Fibroblast of skin of left biceps (primary cell): ENCODE measurements around the gene ZBTB1.
"Not testable (repeated sequence)": the region's sequence is repeated elsewhere in the genome, so short reads cannot be mapped to it uniquely, and the experiment has no call there.

Experiments used
- DNase-seq, 2 experiments: peaks; one replicate each; pipeline ENCODE4 v3.0.0-alpha.2; 2013; ENCODE audit warnings: low read depth in 2 of 2

The ZBTB1 gene

GRCh38 chr14:64525354-64525753 is 20.8 kb downstream of the ZBTB1 start:
- DNase-seq = no peak

- DNase-seq = no peak
These were observed 27.0 kb downstream of the ZBTB1 start for GRCh38 chr14:64531567-64531966.

DNA sequence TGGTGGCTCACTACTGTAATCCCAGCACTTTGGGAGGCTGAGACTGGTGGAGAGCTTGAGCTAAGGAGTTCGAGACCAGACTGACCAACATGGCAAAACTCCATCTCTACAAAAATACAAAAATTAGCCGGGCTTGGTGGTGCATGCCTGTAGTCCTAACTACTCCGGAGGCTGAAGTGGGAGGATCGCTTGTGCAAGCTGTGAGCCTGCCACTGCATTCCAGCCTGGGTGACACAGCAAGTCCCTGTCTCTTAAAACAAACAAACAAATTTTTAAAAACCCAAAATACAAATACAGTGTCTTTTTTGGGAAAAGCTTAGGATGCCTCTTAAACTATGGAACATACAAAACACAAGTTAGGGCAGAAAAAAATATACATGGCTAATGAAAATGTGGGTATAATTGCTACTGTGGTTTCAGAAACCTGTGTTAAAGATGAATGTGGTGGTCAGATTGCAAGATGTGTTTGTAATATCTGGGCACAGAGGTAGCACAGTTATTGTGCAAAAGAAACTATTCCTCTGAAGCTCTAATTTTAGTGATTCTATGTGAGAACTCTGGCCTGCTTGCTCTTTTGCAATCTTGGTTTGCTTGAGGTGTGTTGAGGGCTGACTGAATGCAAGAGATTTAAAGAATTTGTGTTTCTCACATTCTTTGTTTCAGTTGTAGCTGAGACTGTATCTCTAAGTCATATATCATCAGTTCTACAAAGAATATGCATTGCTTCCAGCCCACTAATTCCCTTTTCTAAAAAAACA is 32.1 kb downstream of the ZBTB1 start:
- DNase-seq = peak; percentile 43 to 60

- peak; percentile 100 for DNase-seq
These were observed 35.9 kb downstream of the ZBTB1 start, which contains the start of gene HSPA2 for GRCh38 chr14:64540208-64541202. Gene HSPA2, plus strand, starts transcription at chr14:64540741. Its CDS starts 109 bp downstream, at chr14:64540850.

DNA sequence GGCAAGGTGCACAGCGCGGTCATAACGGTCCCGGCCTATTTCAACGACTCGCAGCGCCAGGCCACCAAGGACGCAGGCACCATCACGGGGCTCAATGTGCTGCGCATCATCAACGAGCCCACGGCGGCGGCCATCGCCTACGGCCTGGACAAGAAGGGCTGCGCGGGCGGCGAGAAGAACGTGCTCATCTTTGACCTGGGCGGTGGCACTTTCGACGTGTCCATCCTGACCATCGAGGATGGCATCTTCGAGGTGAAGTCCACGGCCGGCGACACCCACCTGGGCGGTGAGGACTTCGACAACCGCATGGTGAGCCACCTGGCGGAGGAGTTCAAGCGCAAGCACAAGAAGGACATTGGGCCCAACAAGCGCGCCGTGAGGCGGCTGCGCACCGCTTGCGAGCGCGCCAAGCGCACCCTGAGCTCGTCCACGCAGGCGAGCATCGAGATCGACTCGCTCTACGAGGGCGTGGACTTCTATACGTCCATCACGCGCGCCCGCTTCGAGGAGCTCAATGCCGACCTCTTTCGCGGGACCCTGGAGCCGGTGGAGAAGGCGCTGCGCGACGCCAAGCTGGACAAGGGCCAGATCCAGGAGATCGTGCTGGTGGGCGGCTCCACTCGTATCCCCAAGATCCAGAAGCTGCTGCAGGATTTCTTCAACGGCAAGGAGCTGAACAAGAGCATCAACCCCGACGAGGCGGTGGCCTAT is 36.8 kb downstream of the ZBTB1 start:
- DNase-seq = peak in 1 of 2 experiments; percentile 6

- DNase-seq = no peak
These were observed 37.6 kb downstream of the ZBTB1 start for GRCh38 chr14:64541972-64542835.

DNA sequence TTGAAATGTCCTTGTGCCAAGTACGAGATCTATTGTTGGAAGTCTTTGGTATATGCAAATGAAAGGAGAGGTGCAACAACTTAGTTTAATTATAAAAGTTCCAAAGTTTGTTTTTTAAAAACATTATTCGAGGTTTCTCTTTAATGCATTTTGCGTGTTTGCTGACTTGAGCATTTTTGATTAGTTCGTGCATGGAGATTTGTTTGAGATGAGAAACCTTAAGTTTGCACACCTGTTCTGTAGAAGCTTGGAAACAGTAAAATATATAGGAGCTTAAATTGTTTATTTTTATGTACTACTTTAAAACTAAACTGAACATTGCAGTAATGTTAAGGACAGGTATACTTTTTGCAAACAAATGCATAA is 38.2 kb downstream of the ZBTB1 start:
- DNase-seq = no peak

DNA sequence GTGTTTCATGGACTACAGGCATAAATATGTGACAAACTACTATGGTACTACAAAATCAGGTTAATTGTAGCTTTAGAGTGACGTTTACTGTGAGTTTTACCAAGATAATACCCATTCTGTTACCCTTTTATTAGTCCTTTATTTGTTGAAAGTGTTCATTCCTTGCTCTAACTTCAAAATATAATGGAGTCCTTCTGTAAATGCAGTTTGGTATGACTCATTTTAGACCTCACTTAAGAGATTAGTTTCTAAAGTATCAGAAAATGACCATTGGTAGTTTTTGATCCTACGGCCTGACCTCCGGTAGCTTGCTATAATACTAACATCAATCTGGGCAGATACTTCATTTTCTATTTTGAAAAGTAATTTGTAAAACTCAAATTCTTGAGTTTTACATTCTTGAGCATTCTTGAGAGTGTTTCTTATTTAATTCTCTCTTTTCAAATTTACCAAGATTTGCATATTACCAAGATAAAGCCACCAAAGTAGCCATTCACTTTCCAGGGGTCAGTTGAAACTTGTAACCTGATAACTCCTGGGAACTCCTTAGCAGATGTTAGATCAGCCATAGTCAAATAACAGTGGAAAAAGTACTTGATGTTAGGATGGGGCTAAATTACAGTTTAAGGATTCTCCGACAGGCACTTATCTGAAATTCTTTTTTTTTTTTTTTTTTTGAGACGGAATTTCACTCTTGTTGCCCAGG is 40.2 kb downstream of the ZBTB1 start:
- DNase-seq = no peak

DNA sequence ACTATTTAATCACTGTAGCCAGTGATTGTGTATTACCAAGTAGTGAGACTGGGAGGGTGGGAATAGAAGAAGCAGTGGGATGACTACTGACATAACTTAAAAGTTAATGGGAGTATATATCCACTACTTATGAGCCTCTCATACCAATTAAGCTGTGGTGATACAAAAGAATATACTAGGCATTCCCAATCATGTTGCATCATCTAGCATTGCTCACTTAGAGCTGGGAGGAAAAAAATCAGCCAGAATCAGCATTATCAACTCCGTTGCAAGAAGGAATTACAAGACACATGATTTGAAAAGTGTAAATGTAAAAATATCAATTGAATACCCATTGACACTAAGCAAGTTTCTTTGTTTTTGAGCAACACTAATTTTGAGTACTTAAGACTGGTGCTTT is 44.4 kb downstream of the ZBTB1 start:
- DNase-seq = no peak

DNA sequence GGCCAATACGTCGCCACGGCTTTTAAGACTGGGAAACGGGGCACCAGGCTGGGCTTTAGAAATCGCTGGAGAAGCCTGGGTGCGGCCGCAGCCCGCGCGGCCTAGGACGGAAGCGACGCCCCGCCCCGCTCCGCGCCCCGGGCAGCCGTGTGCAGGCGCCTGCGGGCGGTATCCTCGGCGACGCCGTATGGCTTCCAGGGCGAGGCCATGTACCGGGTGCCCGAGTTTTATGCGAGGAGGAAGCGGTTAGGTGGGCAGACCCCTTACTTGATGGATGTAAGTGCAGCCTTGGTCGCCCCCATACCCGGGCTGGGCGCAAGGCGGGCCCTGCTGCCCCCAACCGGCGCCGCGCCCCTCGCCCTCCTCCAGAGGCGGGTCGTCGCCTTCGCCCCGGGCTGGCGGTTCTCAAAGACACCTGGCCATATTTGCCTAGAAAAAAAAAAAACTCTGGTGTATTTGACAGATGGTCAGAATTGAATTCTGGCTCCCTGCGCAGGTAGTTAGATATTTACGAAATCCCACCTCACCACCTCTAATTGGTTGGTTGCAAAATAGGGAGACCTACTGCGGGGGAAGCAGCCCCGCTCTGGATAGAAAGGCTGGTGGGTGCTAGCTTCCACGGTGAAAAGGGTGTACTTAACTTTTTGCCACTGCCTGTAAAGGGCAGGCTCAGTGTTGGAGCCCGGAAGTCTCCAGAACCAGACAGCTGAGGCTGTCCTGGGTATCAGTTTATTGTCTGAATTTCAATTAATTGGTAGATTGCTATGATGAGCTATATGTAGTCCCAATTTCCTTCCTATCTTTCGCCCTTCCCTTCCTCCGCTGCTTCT is 45.4 kb downstream of the ZBTB1 start, which contains the start of gene PPP1R36:
PPP1R36 (plus strand) TSS at position 171 of the 830 bp plus-strand sequence; CDS start at position 208, 37 bp downstream.
- DNase-seq = no peak

GRCh38 chr14:64550621-64551333 is 46.2 kb downstream of the ZBTB1 start:
- DNase-seq = no peak

DNA sequence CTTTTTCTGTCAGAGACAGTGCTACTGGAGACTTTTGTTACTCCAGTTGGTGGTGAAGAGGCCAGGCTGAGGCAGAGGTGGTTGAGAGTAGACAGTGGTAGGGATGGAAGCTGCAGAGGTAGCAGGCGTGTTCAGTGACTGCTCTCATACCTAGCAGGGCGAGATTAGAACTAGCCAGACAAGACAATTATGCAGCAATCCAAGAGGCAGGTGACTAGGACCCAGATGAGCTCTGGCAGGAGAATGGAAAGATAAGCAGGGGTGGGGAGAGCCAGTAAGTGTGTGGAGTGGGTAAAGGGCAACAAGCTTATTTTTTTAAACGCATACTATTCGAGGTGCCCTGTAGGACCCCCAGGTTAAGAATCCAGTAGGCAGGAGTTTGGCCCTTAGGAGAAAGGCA is 50.0 kb downstream of the ZBTB1 start:
- no peak for DNase-seq

GRCh38 chr14:64556526-64556925 is 52.0 kb downstream of the ZBTB1 start:
- DNase-seq = peak; percentile 80

DNA sequence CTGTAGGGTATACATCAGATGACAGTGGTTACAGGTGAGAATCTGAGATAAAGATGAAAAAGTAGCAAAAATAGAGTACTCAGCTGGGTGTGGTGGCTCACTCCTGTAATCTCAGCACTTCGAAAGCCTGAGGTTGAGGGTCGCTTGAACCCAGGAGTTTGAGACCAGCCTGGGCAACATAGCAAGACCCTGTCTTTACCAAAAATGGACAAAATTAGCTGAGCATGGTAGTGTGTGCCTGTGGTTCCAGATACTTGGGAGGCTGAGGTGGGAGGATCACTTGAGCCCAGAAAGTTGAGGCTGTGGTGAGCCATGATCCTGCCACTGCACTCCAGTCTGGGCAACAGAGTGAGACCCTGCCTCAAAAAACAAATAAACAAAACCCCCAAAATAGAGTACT is 53.6 kb downstream of the ZBTB1 start:
- DNase-seq = not testable (repeated sequence)

GRCh38 chr14:64561631-64562030 is 57.1 kb downstream of the ZBTB1 start:
- no peak for DNase-seq

DNA sequence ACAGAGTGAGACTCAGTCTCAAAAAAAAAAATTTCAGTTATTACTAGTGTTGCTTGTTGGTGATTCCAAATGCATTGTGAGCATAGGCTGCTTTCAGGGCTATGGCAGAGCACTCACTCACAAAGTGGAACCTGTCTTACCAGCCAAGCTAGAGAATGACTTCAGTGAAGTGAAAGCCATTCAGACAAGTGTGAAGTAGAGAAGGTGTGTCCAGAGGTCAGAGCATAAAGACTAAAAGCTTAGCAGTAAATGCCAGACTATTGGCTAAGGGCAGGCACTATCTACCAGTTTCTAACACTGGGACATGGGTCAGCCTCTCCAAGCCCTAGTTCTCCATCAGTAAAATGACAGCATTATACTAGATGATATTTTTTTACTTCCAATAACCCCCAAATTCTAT is 57.9 kb downstream of the ZBTB1 start:
- no peak for DNase-seq

DNA sequence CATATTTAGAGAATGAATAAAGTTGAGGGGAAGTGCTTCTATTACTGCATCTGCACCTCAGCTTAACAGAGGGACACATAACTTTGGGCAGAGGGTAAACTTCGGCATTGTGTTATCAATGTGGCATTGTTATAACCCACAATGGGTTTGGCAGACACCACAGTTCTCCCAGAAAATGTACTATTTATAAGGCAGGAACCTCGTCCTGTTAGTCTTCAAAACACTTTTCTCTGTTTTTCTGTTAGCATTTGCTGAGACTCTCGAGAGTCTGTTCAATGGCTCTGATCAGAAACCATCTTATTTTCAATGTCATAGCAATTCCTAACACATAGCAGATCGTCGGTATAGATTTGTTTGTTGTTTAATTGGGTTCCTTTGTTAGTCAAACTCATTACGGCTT is 59.1 kb downstream of the ZBTB1 start:
- no peak for DNase-seq

GRCh38 chr14:64566651-64567122 is 62.1 kb downstream of the ZBTB1 start:
- DNase-seq = no peak
